GM19238 (cell line): ENCODE measurements around the gene RTF2.

Source experiments
- DNase-seq: peaks from one replicate; pipeline ENCODE4 v3.0.0; 2011; ENCODE audit warnings: low spot score; ENCODE audit not compliant: insufficient read length

RTF2 gene

DNA sequence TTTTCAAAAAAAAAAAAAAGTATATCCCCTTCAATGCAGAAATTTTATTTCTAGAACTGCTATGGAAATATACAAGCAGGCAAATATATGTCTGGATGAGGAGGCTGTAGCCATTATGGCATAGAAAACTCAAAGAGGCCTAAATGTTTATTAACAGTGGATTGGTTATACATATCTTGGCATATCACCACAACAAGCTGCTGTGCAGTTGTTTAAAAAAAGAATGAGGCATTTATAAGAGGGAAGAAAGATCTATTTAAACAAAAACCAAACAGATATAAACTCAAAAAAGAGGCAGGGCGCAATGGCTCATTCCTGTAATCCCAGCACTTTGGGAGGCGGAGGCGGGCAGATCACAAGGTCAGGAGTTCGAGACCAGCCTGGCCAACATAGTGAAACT lies 30.1 kb upstream of the RTF2 start:
- no peak for DNase-seq

GRCh38 chr20:56439771-56440291 lies 28.6 kb upstream of the RTF2 start:
- DNase-seq: no peak

DNA sequence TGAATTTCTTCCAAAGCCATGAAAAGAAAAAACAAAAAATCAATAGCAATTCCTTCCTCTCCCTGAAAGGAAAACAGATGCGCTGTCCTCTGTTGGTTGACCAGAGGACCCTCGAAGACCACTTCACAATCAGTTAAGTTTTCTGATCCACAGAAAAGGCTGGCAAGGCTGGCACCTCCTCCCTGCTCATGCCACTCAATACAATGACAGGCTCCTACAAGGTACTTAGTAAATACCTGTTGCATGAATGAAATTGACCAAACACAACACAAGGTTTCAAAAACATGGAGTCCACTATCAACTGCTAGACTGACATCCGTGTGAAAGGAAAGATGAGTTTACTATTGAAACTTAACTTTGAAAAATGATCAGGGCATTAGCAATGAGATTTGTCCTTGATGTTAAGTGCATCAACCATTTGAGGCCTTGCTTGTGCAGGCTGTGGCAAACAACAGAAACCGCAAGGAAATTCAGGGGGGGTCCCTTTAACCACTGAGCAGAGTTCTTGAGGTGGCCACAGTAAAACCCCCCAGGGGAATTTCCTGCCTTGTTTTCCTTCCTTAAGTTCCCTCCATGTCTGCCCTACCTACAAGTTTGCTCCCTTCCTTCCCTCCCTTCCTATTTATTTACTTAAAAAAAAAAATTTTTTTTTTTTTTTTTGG lies 27.9 kb upstream of the RTF2 start:
- DNase-seq: peak; percentile 24

- DNase-seq: no peak
These were observed 25.8 kb upstream of the RTF2 start for GRCh38 chr20:56442389-56443365.

DNA sequence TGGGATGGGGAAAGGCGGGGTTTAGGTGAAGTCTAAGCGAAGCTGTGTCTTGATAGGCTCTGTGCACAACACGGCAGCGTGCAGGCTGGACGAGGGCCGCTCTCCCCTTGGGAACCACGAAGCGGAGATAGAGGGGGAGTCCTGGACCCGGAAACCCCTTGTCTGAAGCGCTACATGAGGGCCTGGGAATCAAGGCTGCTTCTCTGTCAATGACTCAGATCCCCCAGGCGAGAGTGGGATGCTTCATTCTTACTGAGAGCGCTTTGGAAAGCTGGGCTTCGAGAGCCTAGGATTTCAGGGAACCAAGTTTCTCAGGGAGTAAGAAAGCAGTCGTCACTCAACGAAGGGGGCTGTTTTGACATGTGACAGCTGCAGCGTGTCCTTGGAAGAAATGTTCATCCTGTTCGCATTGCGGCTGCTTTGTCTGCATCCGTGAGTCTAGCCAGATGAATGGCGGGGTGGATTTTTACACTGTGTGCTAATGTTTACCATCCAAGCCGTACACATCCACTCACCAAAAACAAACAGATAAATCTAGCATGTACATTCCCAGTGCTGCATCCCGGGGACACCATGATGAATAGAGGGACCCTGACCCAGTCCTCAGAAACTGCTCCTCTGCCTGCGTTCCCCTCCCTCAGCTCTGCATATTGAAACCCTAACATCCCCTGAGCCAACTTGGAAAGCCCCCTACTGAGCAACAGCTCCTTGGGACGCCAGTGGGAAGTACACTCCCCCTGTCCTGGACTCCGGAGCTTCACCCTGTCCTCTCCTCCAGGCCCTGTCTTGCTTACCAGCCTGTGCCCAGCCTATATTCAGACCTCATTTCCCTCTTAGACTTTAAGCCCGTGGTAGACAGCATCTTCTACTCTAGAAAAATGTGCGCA lies 24.5 kb upstream of the RTF2 start:
- no peak for DNase-seq

- DNase-seq: no peak
These were observed 23.3 kb upstream of the RTF2 start for GRCh38 chr20:56445130-56445529.

GRCh38 chr20:56445540-56445939 lies 22.9 kb upstream of the RTF2 start:
- DNase-seq: no peak

DNA sequence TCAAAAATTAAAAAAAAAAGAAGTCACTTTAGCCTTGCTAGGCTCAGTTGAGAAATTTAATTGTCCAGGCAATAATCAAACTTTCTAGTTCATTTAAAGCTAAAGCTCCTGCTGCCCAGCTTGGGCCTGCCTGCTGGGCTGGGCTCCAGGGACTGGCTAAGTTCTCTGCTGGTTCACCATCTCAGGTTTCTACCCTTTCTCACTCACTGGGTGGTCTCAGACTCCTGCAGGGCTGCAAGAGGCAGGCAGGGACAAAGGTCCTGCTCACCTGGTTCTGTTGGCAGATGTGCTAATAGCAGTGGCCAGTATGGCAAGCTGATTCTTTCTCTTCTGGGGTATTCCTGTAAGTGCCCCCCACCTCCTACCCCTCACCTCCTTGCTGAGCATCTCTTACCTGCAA lies 21.2 kb upstream of the RTF2 start:
- no peak for DNase-seq

DNA sequence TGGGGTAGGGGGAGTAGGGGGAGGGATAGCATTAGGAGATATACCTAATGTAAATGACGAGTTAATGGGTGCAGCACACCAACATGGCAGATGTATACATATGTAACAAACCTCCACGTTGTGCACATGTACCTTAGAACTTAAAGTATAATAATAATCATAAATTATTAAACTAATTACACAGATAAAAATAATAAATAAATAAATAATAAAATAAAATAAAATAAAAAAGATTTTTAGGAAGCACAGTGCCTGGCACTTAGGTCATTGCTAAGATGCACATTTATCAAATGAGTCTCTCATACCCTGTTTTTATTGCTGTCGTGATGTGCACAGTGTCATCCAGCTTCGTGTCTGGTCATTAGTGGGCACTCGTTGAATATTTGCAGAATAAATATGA lies 19.0 kb upstream of the RTF2 start:
- no peak for DNase-seq

DNA sequence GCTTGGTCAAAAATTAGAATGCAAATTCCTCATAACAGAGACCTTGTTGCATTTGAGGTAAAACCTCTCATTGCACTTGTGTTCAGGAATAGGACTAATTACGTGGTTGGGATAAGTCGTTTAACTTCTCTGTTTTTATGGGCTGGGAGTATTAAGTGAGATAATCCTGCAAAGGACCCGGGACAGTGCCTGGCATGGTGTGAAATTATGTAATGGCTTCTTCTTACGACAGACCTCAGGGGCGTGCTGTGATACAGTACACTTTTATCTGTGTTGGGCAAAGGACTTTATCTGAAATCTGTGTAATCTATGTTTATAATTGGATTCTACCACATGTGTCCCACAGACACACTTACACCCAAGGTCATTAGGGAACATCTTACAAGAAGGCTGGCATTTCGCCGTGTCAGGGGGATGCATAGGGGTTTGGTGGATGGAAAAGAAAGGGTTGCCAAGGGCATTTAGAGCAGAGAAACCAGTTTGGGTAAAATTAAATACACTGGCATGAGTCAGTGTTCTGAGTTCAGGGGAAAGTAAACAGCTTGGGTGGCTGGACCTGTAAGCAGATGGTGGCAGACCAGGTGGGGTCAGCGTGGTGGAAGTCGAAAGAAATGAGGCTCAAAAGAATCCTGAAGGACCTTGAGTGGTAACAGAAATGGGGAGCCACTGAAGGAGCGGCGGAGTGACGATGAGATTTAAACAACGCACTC lies 17.2 kb upstream of the RTF2 start:
- no peak for DNase-seq

DNA sequence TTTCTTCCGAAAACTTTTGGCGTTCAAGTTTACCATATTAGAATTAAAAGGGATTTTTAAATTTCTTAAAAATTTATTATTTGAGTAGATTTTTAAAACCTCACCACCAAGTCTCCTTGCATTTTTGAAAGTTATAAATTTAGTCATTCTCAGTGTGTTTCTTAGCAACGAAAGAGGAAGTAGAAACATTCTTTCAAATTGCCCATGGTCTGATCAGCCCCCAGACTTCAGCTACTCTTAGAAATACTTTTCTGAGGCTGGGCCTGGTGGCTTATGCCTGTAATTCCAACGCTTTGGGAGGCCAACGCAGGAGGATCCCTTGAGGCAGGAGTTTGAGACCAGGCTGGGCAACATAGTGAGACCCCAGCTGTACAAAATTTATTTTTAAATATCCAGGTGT lies 15.1 kb upstream of the RTF2 start:
- DNase-seq: peak; percentile 28

DNA sequence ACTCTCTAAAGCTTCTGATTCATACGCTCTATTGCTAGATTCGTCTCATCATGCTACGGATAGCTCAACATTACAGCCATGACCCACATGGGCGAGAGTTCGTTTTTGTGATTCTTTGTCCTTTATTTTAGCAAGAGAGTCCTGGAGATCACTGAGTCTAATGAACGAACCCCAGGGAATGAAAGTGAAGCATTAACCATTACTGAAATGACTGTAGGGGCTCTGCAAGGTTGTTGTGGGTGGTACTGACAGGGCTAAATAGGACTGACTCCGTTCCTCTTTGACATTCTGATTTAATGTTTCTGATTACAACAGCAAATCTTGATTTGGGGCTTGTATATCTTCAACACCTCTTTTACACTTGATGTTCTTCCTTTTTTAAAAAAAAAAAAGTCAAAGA lies 13.7 kb upstream of the RTF2 start:
- peak; percentile 22 for DNase-seq

GRCh38 chr20:56458206-56458821 lies 10.1 kb upstream of the RTF2 start:
- DNase-seq: no peak

- no peak for DNase-seq
These were observed 8.0 kb upstream of the RTF2 start for GRCh38 chr20:56460459-56460858.

- no peak for DNase-seq
These were observed 6.9 kb upstream of the RTF2 start for GRCh38 chr20:56461576-56461975.

DNA sequence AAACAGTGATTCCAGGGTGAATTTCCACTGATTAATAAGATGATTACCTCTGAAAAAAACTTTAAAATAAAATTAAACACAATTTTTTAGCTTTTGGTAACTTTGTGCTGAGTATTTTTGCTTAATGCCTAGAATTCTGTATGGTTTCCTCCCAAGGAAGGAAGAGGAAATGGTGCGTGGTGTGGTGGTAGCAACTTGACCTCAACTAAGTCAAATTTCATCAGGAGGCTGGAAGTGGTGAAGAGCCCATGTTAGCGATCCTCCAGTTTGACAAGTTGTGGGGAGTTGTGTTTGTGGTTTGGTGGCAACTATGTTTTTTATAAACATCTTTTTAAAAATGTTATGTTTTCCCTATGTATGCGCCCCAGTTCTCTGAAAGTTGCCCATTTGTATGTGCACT lies 5.0 kb upstream of the RTF2 start:
- no peak for DNase-seq

GRCh38 chr20:56465997-56466396 lies 2.4 kb upstream of the RTF2 start:
- no peak for DNase-seq

DNA sequence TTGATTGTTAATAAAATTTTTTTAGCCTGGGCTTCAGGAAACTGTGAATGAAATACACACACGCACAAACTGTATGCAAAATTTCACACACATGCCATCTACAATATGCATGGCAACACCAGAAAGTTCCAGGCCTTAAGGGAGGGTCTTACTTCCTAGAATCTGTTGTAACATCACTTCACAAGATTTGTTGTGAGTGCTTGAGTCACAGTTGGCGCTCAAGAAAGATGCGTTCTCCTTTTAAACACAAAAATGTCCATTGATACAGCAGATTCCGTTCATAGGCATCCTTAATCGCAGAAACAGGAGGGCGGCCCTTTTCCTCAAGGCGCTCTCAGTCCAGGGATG lies 485 bp upstream of the RTF2 start:
- DNase-seq: no peak

GRCh38 chr20:56469077-56469449 lies 636 bp downstream of the RTF2 start:
- no peak for DNase-seq

GRCh38 chr20:56483970-56484369 lies 15.5 kb downstream of the RTF2 start:
- no peak for DNase-seq

GRCh38 chr20:56487216-56487615 lies 18.8 kb downstream of the RTF2 start:
- DNase-seq: no peak
